Stimulated activated CD8-positive, alpha-beta memory T cell treated with anti-CD3 and anti-CD28 coated beads, Interleukin-4, amount 100 ng/mL, for 4 hours (primary cell): Measurements from ENCODE around the gene MRGPRD.

Source experiments
- DNase-seq, 2 donors: peaks; one replicate each; pipeline ENCODE4 v3.0.0-alpha.2; 2020; ENCODE audit warnings: low read depth in 2 of 2, low spot score in 1 of 2

Gene MRGPRD

DNA sequence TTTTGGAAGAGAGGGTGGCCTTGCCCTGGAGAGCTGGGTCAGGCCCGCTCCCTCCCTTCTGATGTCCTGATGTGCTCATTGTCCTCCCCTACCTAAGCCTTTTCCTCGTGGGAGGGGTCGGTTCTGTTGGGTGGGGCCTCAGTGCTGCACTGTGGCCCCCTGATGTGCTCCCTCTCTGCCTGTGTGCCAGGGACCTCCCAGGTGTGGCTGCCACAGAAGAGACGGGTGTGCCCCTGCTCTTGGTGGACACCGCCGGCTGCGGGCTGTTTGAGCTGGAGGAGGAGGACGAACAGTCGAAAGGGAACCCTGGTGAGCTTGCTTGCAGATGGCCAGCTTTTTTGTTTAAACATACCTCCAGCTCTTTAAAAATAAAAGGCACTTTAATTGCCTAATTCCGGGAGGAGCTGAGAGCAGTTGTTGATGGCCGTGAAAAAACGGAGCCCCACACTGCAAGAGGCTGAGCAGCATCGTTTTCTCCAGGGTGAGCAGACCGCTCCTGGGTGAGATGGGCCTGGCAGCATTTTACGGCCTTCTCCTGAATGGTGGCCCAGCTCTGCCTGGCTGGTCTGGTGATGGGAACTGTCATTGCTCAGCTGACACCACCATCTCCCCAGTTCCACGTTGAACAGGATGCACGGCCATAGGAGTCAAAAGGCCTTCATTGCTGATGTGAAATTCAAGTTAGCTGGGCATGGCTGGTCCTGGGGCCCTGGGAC lies 47.0 kb downstream of the MRGPRD start:
- DNase-seq: no peak

DNA sequence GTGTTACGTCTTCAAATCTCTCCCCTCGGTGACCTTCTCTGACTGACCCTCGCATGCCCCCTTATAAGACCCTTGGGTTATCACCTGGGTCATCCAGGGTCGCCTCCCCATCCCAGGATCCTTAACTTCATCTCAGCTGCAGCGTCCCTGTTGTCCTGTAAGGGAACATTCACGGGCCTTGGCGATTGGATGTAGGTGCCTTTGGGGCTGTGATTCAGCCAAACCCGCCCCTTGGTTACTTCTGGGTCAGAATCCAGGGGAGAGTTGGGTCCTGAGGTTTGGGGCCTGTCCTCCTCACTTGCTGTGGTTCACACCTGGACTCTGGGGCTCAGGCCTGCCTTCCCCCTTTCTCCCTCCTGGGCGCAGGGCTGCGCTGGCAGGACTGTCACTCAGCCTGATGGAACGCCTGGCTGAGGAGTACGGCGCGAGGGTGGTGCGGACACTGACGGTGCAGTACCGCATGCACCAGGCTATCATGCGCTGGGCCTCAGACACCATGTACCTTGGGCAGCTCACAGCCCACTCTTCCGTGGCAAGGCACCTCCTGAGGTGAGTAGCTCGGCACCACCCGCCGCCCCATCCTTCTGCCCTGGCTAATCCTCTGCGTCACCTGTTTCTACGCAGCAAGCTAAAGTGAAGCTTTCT lies 47.7 kb downstream of the MRGPRD start:
- no peak for DNase-seq

DNA sequence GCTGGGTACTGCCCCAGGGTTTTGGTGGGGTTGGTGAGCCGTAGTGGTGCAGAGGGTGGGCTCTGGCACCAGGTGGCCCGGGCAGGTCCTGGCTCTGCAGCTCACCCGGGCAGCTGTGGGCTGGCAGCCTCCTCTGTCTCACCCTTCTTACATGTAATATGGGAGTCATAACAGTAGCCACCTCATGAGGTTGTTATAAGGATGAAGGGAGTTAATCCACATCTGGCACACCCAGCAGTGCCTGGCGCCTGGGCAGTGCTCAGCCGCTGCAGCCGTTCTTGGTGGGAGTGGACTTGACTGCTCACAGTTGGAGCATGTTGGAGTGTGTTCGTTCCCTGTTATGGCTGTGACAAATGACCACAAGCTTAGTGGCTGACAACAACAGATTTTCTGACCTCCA lies 48.4 kb downstream of the MRGPRD start:
- DNase-seq: no peak

DNA sequence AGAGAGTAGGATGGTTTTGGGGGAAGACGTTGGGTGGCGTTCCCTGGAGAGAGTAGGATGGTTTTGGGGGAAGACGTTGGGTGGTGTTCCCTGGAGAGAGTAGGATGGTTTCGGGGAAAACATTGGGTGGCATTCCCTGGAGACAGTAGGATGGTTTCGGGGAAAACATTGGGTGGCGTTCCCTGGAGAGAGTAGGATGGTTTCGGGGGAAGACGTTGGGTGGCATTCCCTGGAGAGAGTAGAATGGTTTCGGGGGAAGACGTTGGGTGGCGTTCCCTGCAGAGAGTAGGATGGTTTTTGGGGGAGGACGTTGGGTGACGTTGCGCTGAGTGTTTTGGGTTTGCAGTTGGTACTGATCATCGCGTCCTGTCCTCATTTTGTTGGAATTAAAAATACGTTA lies 48.9 kb downstream of the MRGPRD start:
- no peak for DNase-seq

DNA sequence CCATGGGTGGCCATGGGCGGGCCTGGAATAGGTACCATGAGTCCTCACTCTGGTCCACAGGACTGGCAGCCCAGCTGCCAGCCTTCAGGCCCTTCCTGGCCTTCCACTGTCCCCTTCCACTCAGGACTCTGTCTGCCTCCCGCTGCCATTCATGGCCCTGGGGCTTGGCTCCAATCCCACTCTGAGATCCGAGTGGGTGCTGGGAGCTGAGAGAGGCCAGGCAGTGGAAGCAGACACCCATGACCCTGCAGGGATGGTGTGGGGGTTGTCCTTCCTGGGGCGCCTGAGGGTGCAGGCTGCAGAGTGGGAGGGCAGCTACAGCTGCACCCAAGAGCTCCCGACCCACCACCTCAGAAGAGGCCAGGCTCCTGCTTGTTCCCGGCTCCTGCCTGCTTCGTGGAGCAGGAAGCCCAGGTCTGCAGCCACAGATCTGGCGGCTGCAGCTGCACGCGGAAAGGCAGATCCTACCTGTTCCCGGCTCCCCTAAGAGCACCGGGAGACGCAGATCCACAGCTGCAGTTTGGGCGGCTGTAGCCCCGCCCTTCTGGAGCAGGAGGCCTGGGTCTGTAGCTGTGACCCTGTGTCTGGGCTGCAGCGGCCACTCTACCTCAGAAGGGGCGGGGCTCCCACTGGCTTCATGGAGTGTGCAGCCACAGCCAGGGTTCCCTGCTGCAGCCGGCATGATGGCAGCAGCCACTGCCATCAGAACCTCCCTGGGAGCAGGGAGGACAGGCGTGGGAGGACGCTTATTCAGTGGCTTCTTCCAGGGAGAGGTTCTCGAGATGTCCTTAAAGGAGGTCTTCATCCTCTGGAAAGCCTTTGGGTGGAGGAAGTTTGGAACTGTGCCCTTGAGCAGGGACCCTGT lies 49.6 kb downstream of the MRGPRD start:
- DNase-seq: no peak
